Thyroid gland (tissue), 4 donors: ENCODE measurements around the gene IPO5. TPM values are rescaled to one million over a fixed set of nuclear protein-coding genes. Genes with fewer than 3 reads are reported as not detected.
A peak's percentile ranks its signal among the peaks of the same experiment; 100 is the strongest.
"Not testable (repeated sequence)": the region's sequence is repeated elsewhere in the genome, so short reads cannot be mapped to it uniquely, and the experiment has no call there.

Source experiments
- DNase-seq, 2 donors: peaks; one replicate each; pipeline ENCODE4 v3.0.0-alpha.2; 2019
- H3K27ac ChIP-seq, 3 donors: fragments of 200-600 bp; sonication (generic); 1 replicate in 2 of 3; 2 replicates in 1 of 3; pipeline ENCODE4 v1.5.1; 2016 to 2019; ENCODE audit warnings: mild to moderate bottlenecking in 1 of 3, moderate library complexity in 1 of 3
- H3K27me3 ChIP-seq: fragments of 200-600 bp; sonication (generic); one replicate; pipeline ENCODE4 v1.5.1; 2019
- H3K36me3 ChIP-seq, 2 donors: fragments of 200-600 bp; sonication (generic); one replicate each; pipeline ENCODE4 v1.5.1; 2016 to 2019
- H3K4me1 ChIP-seq, 2 donors: fragments of 200-600 bp; sonication (generic); one replicate each; pipeline ENCODE4 v1.5.1; 2017 to 2019
- H3K4me3 ChIP-seq, 3 donors: fragments of 200-600 bp; sonication (generic); replicated peaks in 1 of 3; 1 replicate in 2 of 3; 2 replicates in 1 of 3; pipeline ENCODE4 v1.5.1; 2016; ENCODE audit warnings: mild to moderate bottlenecking in 1 of 3
- H3K9me3 ChIP-seq: fragments of 200-600 bp; sonication (generic); one replicate; pipeline ENCODE4 v1.5.1; 2017
- CTCF ChIP-seq, 6 experiments: fragments of 200-600 bp in 3 of 6; fragments of 450-650 bp in 3 of 6; sonication (generic) in 3 of 6; IDR thresholded peaks; one replicate each; pipeline ENCODE4 v1.5.1; 2016 to 2019; ENCODE audit warnings: antibody characterized with exemption in 6 of 6, mild to moderate bottlenecking in 2 of 6, inconsistent platforms in 1 of 6, moderate library complexity in 1 of 6
- POLR2A ChIP-seq, 2 donors: fragments of 450-650 bp; IDR thresholded peaks; one replicate each; pipeline ENCODE4 v1.6.1; 2017; ENCODE audit warnings: antibody characterized with exemption in 2 of 2, mild to moderate bottlenecking in 2 of 2, moderate library complexity in 1 of 2
- WGBS, 2 donors: methylation state at CpG; one replicate each; pipeline ENCODE4 v1.1.5; 2017; 5-methylcytosine and 5-hydroxymethylcytosine counted together
- intact Hi-C: fragments of 100-400 bp; cut with DNase I; formaldehyde crosslinking; loops from one replicate; pipeline ENCODE4 v1.15.1; 2023
- total RNA-seq, 4 donors: library from RNA; depleted of rRNA; stranded (reverse); fragments of >200 nt; gene quantifications; one replicate each; pipeline ENCODE4 v1.2.3, GENCODE V29; 2016

IPO5 gene
- total RNA-seq, 4 donors from 2014 or later = 95.4 to 139 (median 108) TPM

- Histone ChIP-seq H3K27me3 (no peaks in the 10 kb centered on the region), H3K9me3 (no peaks in the 10 kb centered on the region), H3K27ac (no peak overlapping the region), H3K4me3 (no peak overlapping the region), H3K36me3 (no peaks in the 10 kb centered on the region), H3K4me1 (peaks cover 13 to 19% of the 10 kb centered on the region in 2 donors)
- DNase-seq = no peak
- TF ChIP-seq CTCF (IDR thresholded peaks at IDR 0.05) (no peak), POLR2A (IDR thresholded peaks at IDR 0.05) (no peak)
- intact Hi-C loops = no loop called here
- WGBS, 2 donors = 28 to 78% methylated on average over 2 to 3 of the region's 3 CpGs
Observed at GRCh38 chr13:98026457-98026857, 73.0 kb downstream of the IPO5 start.

- H3K9me3 ChIP-seq = no peaks in the 10 kb centered on the region
- intact Hi-C loops = loop anchor here (10.0 kb wide), 1 partner anchor 393 kb away; no protein-coding TSS in a partner anchor
- 87 to 91% methylated on average over 5 of the region's 5 CpGs for WGBS, 2 donors
- H3K27ac ChIP-seq = no peak overlapping the region
- TF ChIP-seq POLR2A (IDR thresholded peaks at IDR 0.05) = no peak
- no peak for TF ChIP-seq CTCF (IDR thresholded peaks at IDR 0.05)
- H3K4me3 ChIP-seq = no peak overlapping the region
- no peak for DNase-seq
- H3K27me3 ChIP-seq = no peaks in the 10 kb centered on the region
- H3K36me3 ChIP-seq = no peaks in the 10 kb centered on the region
- peaks cover under 1 to 3% of the 10 kb centered on the region in 2 donors for H3K4me1 ChIP-seq
Observed at GRCh38 chr13:98032168-98032567, 78.7 kb downstream of the IPO5 start.

- TF ChIP-seq POLR2A (IDR thresholded peaks at IDR 0.05) (no peak), CTCF (IDR thresholded peaks at IDR 0.05) (peak in 4 of 6 experiments; percentile 4 to 54 (median 44))
- no peaks in the 10 kb centered on the region for H3K27me3 ChIP-seq
- H3K9me3 ChIP-seq = no peaks in the 10 kb centered on the region
- H3K27ac ChIP-seq = no peak overlapping the region
- intact Hi-C loops = loop anchor here (10.0 kb wide), 1 partner anchor 391 kb away; no protein-coding TSS in a partner anchor
- peak; percentile 48 for DNase-seq
- H3K4me3 ChIP-seq = no peak overlapping the region
- H3K4me1 ChIP-seq = no peaks in the 10 kb centered on the region
- WGBS, 2 donors = 60 to 66% methylated on average over 19 of the region's 19 CpGs
- no peaks in the 10 kb centered on the region for H3K36me3 ChIP-seq
Observed at GRCh38 chr13:98033277-98034247, 80.1 kb downstream of the IPO5 start.

GRCh38 chr13:98035373-98035772, 81.9 kb downstream of the IPO5 start:
- no peaks in the 10 kb centered on the region for H3K27me3 ChIP-seq
- no peak for DNase-seq
- TF ChIP-seq CTCF (IDR thresholded peaks at IDR 0.05) (no peak), POLR2A (IDR thresholded peaks at IDR 0.05) (no peak)

DNA sequence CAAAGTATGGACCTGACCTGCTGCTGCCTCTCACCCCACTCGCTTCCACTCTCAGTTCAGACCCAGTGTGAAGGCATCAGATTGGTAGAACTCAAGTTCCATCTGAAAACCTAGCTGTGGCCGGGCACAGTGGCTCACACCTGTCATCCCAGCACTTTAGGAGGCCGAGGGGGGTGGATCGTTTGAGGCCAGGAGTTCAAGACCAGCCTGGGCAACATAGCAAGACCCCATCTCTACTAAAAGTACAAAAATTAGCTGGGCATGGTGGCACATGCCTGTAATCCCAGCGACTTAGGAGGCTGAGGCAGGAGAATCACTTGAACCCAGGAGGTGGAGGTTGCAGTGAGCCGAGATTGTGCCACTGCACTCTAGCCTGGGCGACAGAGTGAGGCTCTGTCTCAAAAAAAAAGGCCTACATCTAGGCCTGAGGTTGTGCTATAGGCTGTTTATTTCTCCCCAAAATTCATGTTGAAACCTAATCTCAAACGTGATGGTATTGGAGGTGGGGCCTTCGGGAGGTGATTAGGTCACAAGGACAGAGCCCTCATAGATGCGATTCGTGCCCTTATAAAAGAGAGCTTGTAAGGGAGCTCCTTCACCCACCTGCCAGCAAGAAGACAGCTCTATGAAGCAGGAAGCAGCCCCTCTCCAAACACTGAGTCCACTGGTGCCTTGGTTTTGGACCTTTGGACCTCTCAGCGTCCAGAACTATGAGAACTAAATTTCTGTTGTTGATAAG, 83.3 kb downstream of the IPO5 start:
- H3K36me3 ChIP-seq, H3K4me3 ChIP-seq, H3K9me3 ChIP-seq, H3K27me3 ChIP-seq, H3K4me1 ChIP-seq, H3K27ac ChIP-seq, DNase-seq: not testable (repeated sequence)
- intact Hi-C loops = loop anchor here (10.0 kb wide), 1 partner anchor 388 kb away; no protein-coding TSS in a partner anchor
- 93 to 95% methylated on average over 12 of the region's 12 CpGs for WGBS, 2 donors

More at GRCh38 chr13:98035373-98035772, 81.9 kb downstream of the IPO5 start:
- WGBS, 2 donors = 68 to 70% methylated on average over 5 of the region's 5 CpGs
- H3K4me3 ChIP-seq = no peak overlapping the region
- H3K9me3 ChIP-seq = no peaks in the 10 kb centered on the region
- H3K4me1 ChIP-seq = no peaks in the 10 kb centered on the region
- no peaks in the 10 kb centered on the region for H3K36me3 ChIP-seq
- H3K27ac ChIP-seq = no peak overlapping the region
- intact Hi-C loops = loop anchor here (10.0 kb wide), 1 partner anchor 389 kb away; no protein-coding TSS in a partner anchor
